HepG2 (cell line): ENCODE measurements around the gene NAXD. TPM values are rescaled to one million over a fixed set of nuclear protein-coding genes. Genes with fewer than 3 reads are reported as not detected.

ENCODE experiments used
- ATAC-seq: fragments of 200-7000 bp; cut with Tn5 transposase; 3 replicates; pipeline ENCODE4 v1.9.1; 2020; ENCODE audit warnings: mild to moderate bottlenecking, moderate library complexity
- BruUV-seq: library from RNA; stranded (reverse); fragments of 400-500 nt; replicated peaks from 2 replicates; lab custom pipeline; 2021; lab: Mats Ljungman, UMichigan
- CTCF ChIA-PET: fragments of 300-600 bp; formaldehyde crosslinking; extraction: SDS; loops from one replicate; lab custom pipeline; 2021; ENCODE audit warnings: low total read pairs, inconsistent platforms, low intra/inter-chr PET ratio; lab: Yijun Ruan, JAX
- POLR2A ChIA-PET: fragments of 350-600 bp; sonication (Branson Sonifier 250); formaldehyde crosslinking; loops from one replicate; lab custom pipeline; 2020; ENCODE audit warnings: antibody characterized with exemption, inconsistent platforms; lab: Yijun Ruan, JAX
- DNase-seq: peaks from one replicate; pipeline ENCODE4 v3.0.0-alpha.2; 2015; ENCODE audit warnings: low spot score
- FAIRE-seq: peaks from 3 replicates; lab custom pipeline; 2011; peaks lifted over from hg19 to GRCh38; lab: Jason Lieb, UNC
- H2AFZ ChIP-seq: one replicate; pipeline ENCODE4 v1.6.1; 2011; ENCODE audit warnings: low read length, inconsistent platforms
- H3K27ac ChIP-seq: fragments of 300-600 bp; 3 replicates; pipeline ENCODE4 v1.8.0; 2011; ENCODE audit warnings: mixed run types, mild to moderate bottlenecking, mixed read lengths, low read length, inconsistent platforms; ENCODE audit not compliant: insufficient read depth; ENCODE audit errors: extremely low read length
- H3K27me3 ChIP-seq, 2 experiments: fragments of 200-600 bp in 1 of 2; 2 replicates in 1 of 2; 3 replicates in 1 of 2; pipeline versions ENCODE4 v1.6.0 to v1.8.0; 2011; ENCODE audit warnings: low read length in 2 of 2, mild to moderate bottlenecking in 2 of 2, moderate library complexity in 2 of 2, inconsistent platforms in 1 of 2; ENCODE audit not compliant: insufficient read depth in 2 of 2, control insufficient read depth in 1 of 2
- H3K36me3 ChIP-seq, 2 experiments: fragments of 200-600 bp in 1 of 2; replicated peaks in 1 of 2; 2 replicates in 1 of 2; 3 replicates in 1 of 2; pipeline versions ENCODE4 v1.5.1 to v1.8.0; 2011; ENCODE audit warnings: low read length in 2 of 2, inconsistent platforms in 1 of 2; ENCODE audit not compliant: insufficient read depth in 2 of 2, control insufficient read depth in 1 of 2
- H3K4me1 ChIP-seq: 2 replicates; pipeline ENCODE4 v1.5.1; 2012; ENCODE audit warnings: low read length, inconsistent platforms; ENCODE audit not compliant: insufficient read depth
- H3K4me2 ChIP-seq: 2 replicates; pipeline ENCODE4 v1.6.0; 2011; ENCODE audit warnings: low read depth, low read length, inconsistent platforms
- H3K4me3 ChIP-seq, 3 experiments: fragments of 200-600 bp in 1 of 3; sonication (generic), shearing (Covaris generic) in 1 of 3; replicated peaks in 1 of 3; 2 replicates each; pipeline ENCODE4 v1.5.1; 2011 to 2016; ENCODE audit warnings: low read length in 3 of 3, inconsistent platforms in 2 of 3, low read depth in 2 of 3, mild to moderate bottlenecking in 2 of 3, control low read depth in 1 of 3, mixed read lengths in 1 of 3; ENCODE audit not compliant: insufficient read depth in 1 of 3
- H3K79me2 ChIP-seq: one replicate; pipeline ENCODE4 v1.6.1; 2011; ENCODE audit warnings: low read length, inconsistent platforms; ENCODE audit not compliant: insufficient read depth
- H3K9ac ChIP-seq: 2 replicates; pipeline ENCODE4 v1.6.0; 2011; ENCODE audit warnings: mild to moderate bottlenecking, low read depth, low read length, inconsistent platforms; ENCODE audit not compliant: insufficient read depth
- H3K9me3 ChIP-seq: 2 replicates; pipeline ENCODE4 v1.5.1; 2012; ENCODE audit warnings: mild to moderate bottlenecking, low read length
- H4K20me1 ChIP-seq: 2 replicates; pipeline ENCODE4 v1.6.0; 2011; ENCODE audit warnings: inconsistent platforms, mild to moderate bottlenecking, low read length, moderate library complexity; ENCODE audit not compliant: insufficient read depth
- AGO2 ChIP-seq: fragments of 200-400 bp; formaldehyde crosslinking; optimal IDR thresholded peaks from 2 replicates; pipeline ENCODE3; 2017; ENCODE audit warnings: mild to moderate bottlenecking, low read depth, low read length, moderate library complexity
- HNF1A ChIP-seq, 2 experiments: sonication (generic) in 1 of 2; formaldehyde crosslinking in 1 of 2; IDR thresholded peaks; 2 replicates each; pipeline versions ENCODE4 v1.4.0 to v1.6.1; 2016 to 2020; ENCODE audit warnings: borderline replicate concordance in 1 of 2, low read depth in 1 of 2, mild to moderate bottlenecking in 1 of 2, missing genetic modification reagents in 1 of 2
- WGBS: methylation state at CpG from one replicate; pipeline ENCODE4 v1.1.6; 2017; ENCODE audit warnings: low lambda C conversion rate; 5-methylcytosine and 5-hydroxymethylcytosine counted together
- in situ Hi-C: cut with HindIII; loops from 2 replicates; pipeline ENCODE4 v1.10.0; 2017; ENCODE audit warnings: low pct_unique_long_range_greater_than_20kb; ENCODE audit not compliant: extremely low pct_ligation_motif_present
- intact Hi-C: fragments of 100-400 bp; cut with micrococcal nuclease; formaldehyde crosslinking; loops from one replicate; pipeline ENCODE4 v1.10.0; 2022; ENCODE audit not compliant: unreplicated experiment
- polyA plus RNA-seq, 8 experiments: library from polyadenylated mRNA; depleted of rRNA in 3 of 8; stranded (reverse) in 7 of 8; unstranded in 1 of 8; fragments of >200 nt; fragmentation: Illumina TruSeq in 4 of 8; extraction: Trizol in 4 of 8; gene quantifications; 2 replicates each; pipeline versions ENCODE4 v1.2.1 to v1.2.3, GENCODE V29; 2011 to 2016; ENCODE audit warnings: low read depth in 4 of 8, missing spikeins in 1 of 8, mixed read lengths in 1 of 8; ENCODE audit not compliant: insufficient read depth in 1 of 8
- total RNA-seq, 5 experiments: library from RNA; depleted of rRNA; stranded (reverse); fragments of >200 nt; fragmentation: Illumina TruSeq; extraction: Trizol; gene quantifications; 2 replicates each; pipeline ENCODE4 v1.2.3, GENCODE V29; 2016; ENCODE audit warnings: low read depth in 1 of 5

Gene NAXD
- total and polyA plus RNA-seq, 2 of the 13 experiments (the other 11 are each of a cell fraction or from before 2014, with no cell fraction given) = 19.0 to 23.2 TPM

- Histone ChIP-seq H3K9me3 (no peaks in the 10 kb centered on the region), H4K20me1 (peaks cover 4% of the 10 kb centered on the region), H3K4me2 (no peak overlapping the region), H3K36me3 (peaks cover 12 to 60% of the 10 kb centered on the region in 2 experiments; a peak in 4 of 5 replicates), H3K27ac (no peak overlapping the region), H2AFZ (no peak overlapping the region), H3K4me3 (no peak overlapping the region), H3K9ac (no peak overlapping the region), H3K4me1 (no peaks in the 10 kb centered on the region), H3K27me3 (no peaks in the 10 kb centered on the region), H3K79me2 (no peaks in the 10 kb centered on the region)
- BruUV-seq = no TSS peak
- ATAC-seq = no peak
- FAIRE-seq = no peak
- 97% methylated on average over 25 of the region's 40 CpGs for WGBS
- DNase-seq = no peak
- in situ Hi-C loops = no loop called here
- intact Hi-C loops = no loop called here
- peak; percentile 86 for TF ChIP-seq AGO2
- no peak for TF ChIP-seq HNF1A (IDR thresholded peaks at IDR 0.05; ENCODE audit: low read depth)
- TF ChIP-seq HNF1A (CRISPR knock-in tag; IDR thresholded peaks at IDR 0.05; ENCODE audit: borderline replicate concordance) = no peak
- CTCF ChIA-PET = no interaction called here
- POLR2A ChIA-PET = no interaction called here
Measured at GRCh38 chr13:110642291-110642981, 27.1 kb downstream of the NAXD start.
